HUES6 (cell line): ENCODE results near the gene SGMS1.
"Not testable (repeated sequence)": the region's sequence is repeated elsewhere in the genome, so short reads cannot be mapped to it uniquely, and the experiment has no call there.

ENCODE experiments used
- H3K27ac ChIP-seq: 2 replicates; pipeline ENCODE4 v1.7.0; 2013; ENCODE audit warnings: low read depth, mild to moderate bottlenecking, low read length, inconsistent platforms
- H3K27me3 ChIP-seq: 2 replicates; pipeline ENCODE4 v1.6.1; 2013; ENCODE audit warnings: low read length; ENCODE audit not compliant: control insufficient read depth, insufficient read depth
- H3K36me3 ChIP-seq: 2 replicates; pipeline ENCODE4 v1.6.1; 2013; ENCODE audit warnings: low read length; ENCODE audit not compliant: control insufficient read depth, insufficient read depth
- H3K4me1 ChIP-seq: 2 replicates; pipeline ENCODE4 v1.6.1; 2013; ENCODE audit warnings: low read length; ENCODE audit not compliant: control insufficient read depth, insufficient read depth
- H3K4me3 ChIP-seq: 2 replicates; pipeline ENCODE4 v1.5.1; 2013; ENCODE audit warnings: low read depth, low read length
- H3K9ac ChIP-seq: one replicate; pipeline ENCODE4 v1.6.1; 2013; ENCODE audit warnings: mild to moderate bottlenecking, low read length
- H3K9me3 ChIP-seq: 2 replicates; pipeline ENCODE4 v1.6.1; 2013; ENCODE audit warnings: low read depth, low read length; ENCODE audit not compliant: control insufficient read depth, insufficient read depth

Gene SGMS1

GRCh38 chr10:50512743-50513416 lies 110.9 kb downstream of the SGMS1 start:
- H3K36me3 ChIP-seq: no peaks in the 10 kb centered on the region
- no peaks in the 10 kb centered on the region for H3K27me3 ChIP-seq
- H3K9ac ChIP-seq: no peak overlapping the region
- no peaks in the 10 kb centered on the region for H3K9me3 ChIP-seq
- no peak overlapping the region for H3K4me3 ChIP-seq
- no peak overlapping the region for H3K27ac ChIP-seq
- no peaks in the 10 kb centered on the region for H3K4me1 ChIP-seq

- Histone ChIP-seq H3K4me3 (no peak overlapping the region), H3K27me3 (no peaks in the 10 kb centered on the region)
Observed at GRCh38 chr10:50512214-50512595, 111.6 kb downstream of the SGMS1 start.

GRCh38 chr10:50511492-50512213 lies 112.1 kb downstream of the SGMS1 start:
- Histone ChIP-seq H3K27ac (no peak overlapping the region), H3K36me3 (no peaks in the 10 kb centered on the region), H3K4me1 (peaks cover 8% of the 10 kb centered on the region), H3K9ac (no peak overlapping the region), H3K9me3 (no peaks in the 10 kb centered on the region), H3K27me3 (no peaks in the 10 kb centered on the region), H3K4me3 (no peak overlapping the region)

More at GRCh38 chr10:50512214-50512595, 111.6 kb downstream of the SGMS1 start:
- no peaks in the 10 kb centered on the region for H3K36me3 ChIP-seq
- no peak overlapping the region for H3K27ac ChIP-seq
- peaks cover 2% of the 10 kb centered on the region for H3K4me1 ChIP-seq
- no peak overlapping the region for H3K9ac ChIP-seq
- no peaks in the 10 kb centered on the region for H3K9me3 ChIP-seq

- H3K9ac ChIP-seq: no peak overlapping the region
- H3K27ac ChIP-seq: no peak overlapping the region
- H3K4me3 ChIP-seq: no peak overlapping the region
- no peaks in the 10 kb centered on the region for H3K27me3 ChIP-seq
- peaks cover 12% of the 10 kb centered on the region for H3K4me1 ChIP-seq
- no peaks in the 10 kb centered on the region for H3K36me3 ChIP-seq
- H3K9me3 ChIP-seq: no peaks in the 10 kb centered on the region
Observed at GRCh38 chr10:50510517-50511473, 113.0 kb downstream of the SGMS1 start.

- H3K9ac ChIP-seq: no peak overlapping the region
- no peaks in the 10 kb centered on the region for H3K9me3 ChIP-seq
- no peaks in the 10 kb centered on the region for H3K27me3 ChIP-seq
- H3K4me3 ChIP-seq: no peak overlapping the region
- H3K36me3 ChIP-seq: no peaks in the 10 kb centered on the region
- H3K27ac ChIP-seq: no peak overlapping the region
- H3K4me1 ChIP-seq: peaks cover 18% of the 10 kb centered on the region
Observed at GRCh38 chr10:50508315-50509051, 115.3 kb downstream of the SGMS1 start.

DNA sequence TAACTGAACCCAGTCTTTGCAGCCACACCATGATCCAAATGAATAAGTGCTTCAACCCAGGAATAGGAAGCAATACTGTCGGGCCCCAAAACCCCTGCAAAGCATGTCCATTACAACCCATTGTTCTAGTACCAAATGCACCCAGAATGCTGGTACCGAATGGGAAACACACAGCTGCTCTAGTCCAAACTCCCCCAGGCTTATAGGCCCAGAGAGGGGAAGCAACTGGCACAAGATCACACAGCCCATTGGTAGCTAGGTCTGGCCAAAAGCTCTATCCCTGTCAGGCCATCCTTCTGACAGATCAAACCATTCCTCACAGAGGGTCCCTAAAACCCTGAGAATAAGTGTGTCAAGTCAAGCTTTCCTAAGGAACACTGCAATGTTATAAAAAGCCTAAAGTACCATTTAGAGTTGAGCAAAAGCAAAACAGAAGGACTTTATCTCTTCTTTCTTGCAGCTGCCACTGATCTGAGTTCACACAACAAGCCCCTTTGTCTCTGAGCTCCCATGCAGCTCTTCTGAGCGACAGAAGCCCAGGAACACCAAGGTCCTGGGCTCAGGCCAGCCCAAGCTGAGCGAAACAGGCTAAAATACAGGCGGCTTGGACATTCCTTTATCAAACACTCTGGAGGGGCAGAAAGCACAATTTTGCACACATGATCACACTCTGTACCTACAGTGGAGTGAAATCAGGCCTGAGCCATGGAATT lies 116.7 kb downstream of the SGMS1 start:
- H3K27me3 ChIP-seq: no peaks in the 10 kb centered on the region
- H3K9me3 ChIP-seq: no peaks in the 10 kb centered on the region
- no peak overlapping the region for H3K4me3 ChIP-seq
- H3K27ac ChIP-seq: no peak overlapping the region; the same call in 1 of the 2 replicates
- H3K4me1 ChIP-seq: peaks cover 28% of the 10 kb centered on the region
- H3K9ac ChIP-seq: no peak overlapping the region
- no peaks in the 10 kb centered on the region for H3K36me3 ChIP-seq

- Histone ChIP-seq H3K9me3 (no peaks in the 10 kb centered on the region), H3K36me3 (no peaks in the 10 kb centered on the region), H3K27ac (no peak overlapping the region), H3K9ac (no peak overlapping the region), H3K4me3 (no peak overlapping the region), H3K27me3 (no peaks in the 10 kb centered on the region), H3K4me1 (peaks cover 30% of the 10 kb centered on the region)
Observed at GRCh38 chr10:50504389-50504788, 119.4 kb downstream of the SGMS1 start.

GRCh38 chr10:50503661-50504320 lies 120.0 kb downstream of the SGMS1 start:
- Histone ChIP-seq H3K9me3 (no peaks in the 10 kb centered on the region), H3K36me3 (no peaks in the 10 kb centered on the region), H3K9ac (no peak overlapping the region), H3K4me1 (peaks cover 30% of the 10 kb centered on the region), H3K27me3 (no peaks in the 10 kb centered on the region), H3K27ac (no peak overlapping the region), H3K4me3 (no peak overlapping the region)

- not testable (repeated sequence) for H3K4me3 ChIP-seq, H3K27ac ChIP-seq, H3K36me3 ChIP-seq, H3K9me3 ChIP-seq, H3K27me3 ChIP-seq, H3K9ac ChIP-seq
- H3K4me1 ChIP-seq: peaks cover 30% of the 10 kb centered on the region
Observed at GRCh38 chr10:50503156-50503555, 120.6 kb downstream of the SGMS1 start.
